Endothelial cell of umbilical vein (primary cell): ENCODE data around the gene CHST15. TPM values are rescaled to one million over a fixed set of nuclear protein-coding genes. Genes with fewer than 3 reads are reported as not detected.

Experiments used
- BruUV-seq: library from RNA; stranded (reverse); fragments of 400-500 nt; replicated peaks from 2 replicates; lab custom pipeline; 2021; lab: Mats Ljungman, UMichigan
- CTCF ChIA-PET: fragments of 300-600, 350-600 bp; sonication (Branson Sonifier 250); formaldehyde crosslinking; loops from one replicate; lab custom pipeline; 2021; ENCODE audit warnings: antibody characterized with exemption, inconsistent platforms; lab: Charles Lee
- POLR2A ChIA-PET: fragments of 300-600, 350-600 bp; sonication (Branson Sonifier 250); formaldehyde crosslinking; loops from one replicate; lab custom pipeline; 2021; ENCODE audit warnings: antibody characterized with exemption, inconsistent platforms; lab: Charles Lee
- DNase-seq: peaks from one replicate; pipeline ENCODE4 v3.0.0-alpha.2; 2011; ENCODE audit warnings: low read depth, low spot score
- FAIRE-seq: peaks from 2 replicates; lab custom pipeline; 2011; peaks lifted over from hg19 to GRCh38; lab: Jason Lieb, UNC
- H2AFZ ChIP-seq: 2 replicates; pipeline ENCODE4 v1.6.0; 2012; ENCODE audit warnings: low read depth, low read length, control low read depth, inconsistent platforms
- H3K27ac ChIP-seq: 2 replicates; pipeline ENCODE4 v1.5.1; 2011; ENCODE audit warnings: low read depth, mild to moderate bottlenecking, control low read depth, low read length, moderate library complexity; ENCODE audit not compliant: insufficient read depth
- H3K27me3 ChIP-seq, 2 experiments: 2 replicates each; pipeline versions ENCODE4 v1.6.0 to v1.6.1; 2011; ENCODE audit warnings: low read length in 2 of 2, mixed read lengths in 1 of 2; ENCODE audit not compliant: control insufficient read depth in 2 of 2, insufficient read depth in 2 of 2
- H3K36me3 ChIP-seq, 2 experiments: 2 replicates in 1 of 2; 3 replicates in 1 of 2; pipeline ENCODE4 v1.5.1; 2011; ENCODE audit warnings: low read length in 2 of 2, mild to moderate bottlenecking in 1 of 2, moderate library complexity in 1 of 2; ENCODE audit not compliant: control insufficient read depth in 2 of 2, insufficient read depth in 2 of 2; ENCODE audit errors: extremely low read depth in 1 of 2
- H3K4me1 ChIP-seq: 3 replicates; pipeline ENCODE4 v1.5.1; 2011; ENCODE audit warnings: mild to moderate bottlenecking, low read length; ENCODE audit not compliant: control insufficient read depth, insufficient read depth; ENCODE audit errors: extremely low read depth
- H3K4me2 ChIP-seq: 2 replicates; pipeline ENCODE4 v1.6.1; 2011; ENCODE audit warnings: low read length, control low read depth, mixed read lengths; ENCODE audit not compliant: insufficient read depth
- H3K4me3 ChIP-seq, 3 experiments: fragments of 200-600 bp in 1 of 3; sonication (generic), shearing (Covaris generic) in 1 of 3; replicated peaks in 1 of 3; 2 replicates each; pipeline ENCODE4 v1.5.1; 2011 to 2016; ENCODE audit warnings: control low read depth in 3 of 3, low read length in 3 of 3, mild to moderate bottlenecking in 2 of 3, inconsistent platforms in 1 of 3, low read depth in 1 of 3, moderate library complexity in 1 of 3; ENCODE audit not compliant: insufficient read depth in 1 of 3
- H3K79me2 ChIP-seq: 2 replicates; pipeline ENCODE4 v1.6.0; 2012; ENCODE audit warnings: low read length, inconsistent platforms; ENCODE audit not compliant: control insufficient read depth, insufficient read depth
- H3K9ac ChIP-seq: replicated peaks from 2 replicates; pipeline ENCODE3; 2011; ENCODE audit warnings: low read length, control low read depth; ENCODE audit not compliant: insufficient read depth; ENCODE audit errors: extremely low read depth
- H3K9me1 ChIP-seq: replicated peaks from 3 replicates; pipeline ENCODE4 v1.6.0; 2011; ENCODE audit warnings: mild to moderate bottlenecking, low read length; ENCODE audit not compliant: control insufficient read depth, insufficient read depth; ENCODE audit errors: extremely low read depth
- H3K9me3 ChIP-seq: replicated peaks from 2 replicates; pipeline ENCODE4 v1.5.1; 2012; ENCODE audit warnings: low read length, inconsistent platforms; ENCODE audit not compliant: control insufficient read depth, insufficient read depth
- H4K20me1 ChIP-seq: replicated peaks from 2 replicates; pipeline ENCODE3; 2011; ENCODE audit warnings: mild to moderate bottlenecking, low read length; ENCODE audit not compliant: control insufficient read depth, insufficient read depth; ENCODE audit errors: extremely low read depth
- EZH2 ChIP-seq: IDR thresholded peaks from 2 replicates; pipeline ENCODE4 v1.6.1; 2012; ENCODE audit warnings: borderline replicate concordance, low read depth, mild to moderate bottlenecking, moderate library complexity, low read length, inconsistent platforms; ENCODE audit not compliant: severe bottlenecking
- FOS ChIP-seq: IDR thresholded peaks from 2 replicates; pipeline ENCODE4 v1.6.1; 2011; ENCODE audit warnings: mild to moderate bottlenecking, low read length, moderate library complexity, borderline replicate concordance; ENCODE audit not compliant: insufficient read depth
- GATA2 ChIP-seq: IDR thresholded peaks from 2 replicates; pipeline ENCODE4 v1.7.0; 2011; ENCODE audit warnings: low read depth, mild to moderate bottlenecking, moderate library complexity, mixed read lengths, low read length; ENCODE audit not compliant: insufficient read length, insufficient read depth
- JUN ChIP-seq: IDR thresholded peaks from 2 replicates; pipeline ENCODE4 v1.6.1; 2011; ENCODE audit warnings: borderline replicate concordance, low read depth; ENCODE audit not compliant: insufficient read length, insufficient read depth
- MAX ChIP-seq: IDR thresholded peaks from 2 replicates; pipeline ENCODE4 v1.6.1; 2011; ENCODE audit not compliant: insufficient read depth, insufficient read length
- MYC ChIP-seq: IDR thresholded peaks from one replicate; pipeline ENCODE4 v1.6.1; 2011; ENCODE audit warnings: mild to moderate bottlenecking, low read depth, low read length
- POLR2A ChIP-seq: IDR thresholded peaks from 2 replicates; pipeline ENCODE4 v1.6.1; 2012; ENCODE audit warnings: low read depth, mild to moderate bottlenecking, control low read depth, low read length
- POLR2AphosphoS5 ChIP-seq: IDR thresholded peaks from 2 replicates; pipeline ENCODE4 v1.6.1; 2012; ENCODE audit warnings: low read depth, mild to moderate bottlenecking, control low read depth, low read length, moderate library complexity; ENCODE audit not compliant: insufficient read depth
- dilution Hi-C: fragments of 300-500 bp; cut with MboI; formaldehyde crosslinking; loops from one replicate; pipeline ENCODE4 v1.15.0; 2019; ENCODE audit warnings: low sequenced_read_pairs; ENCODE audit not compliant: extremely low pct_ligation_motif_present
- intact Hi-C: fragments of 100-400 bp; cut with micrococcal nuclease; formaldehyde crosslinking; loops from one replicate; pipeline ENCODE4 v1.10.0; 2022
- polyA plus RNA-seq, 4 experiments: library from polyadenylated mRNA; depleted of rRNA in 3 of 4; stranded (reverse) in 3 of 4; unstranded in 1 of 4; fragments of >200 nt; gene quantifications; 2 replicates each; pipeline versions ENCODE4 v1.2.1 to v1.2.3, GENCODE V29; 2011 to 2012; ENCODE audit warnings: missing spikeins in 1 of 4
- total RNA-seq: library from RNA; stranded (reverse); gene quantifications from 2 replicates; pipeline ENCODE4 v1.2.3, GENCODE V29; 2021
- TF ChIP-seq, protein P1 (sequence below), 2 donors: IDR thresholded peaks; 1 replicate in 1 of 2; 2 replicates in 1 of 2; pipeline ENCODE4 v1.5.1; 2011; ENCODE audit warnings: low read length in 2 of 2, mild to moderate bottlenecking in 2 of 2, moderate library complexity in 2 of 2, control low read depth in 1 of 2, inconsistent platforms in 1 of 2, low read depth in 1 of 2; ENCODE audit not compliant: insufficient read depth in 1 of 2; ENCODE audit errors: extremely low read depth in 1 of 2

CHST15 gene
- total and polyA plus RNA-seq, 2 donors (not counting 3 experiments of a cell fraction or from before 2014, with no cell fraction given), result 23.1 to 29.2 TPM

- dilution Hi-C loops (no loop called here), intact Hi-C loops (no loop called here)
- Histone ChIP-seq H3K9me1 (no peaks in the 10 kb centered on the region), H3K4me3 (no peak overlapping the region), H3K4me2 (no peak overlapping the region), H3K27me3 (no peaks in the 10 kb centered on the region), H3K27ac (no peak overlapping the region), H3K36me3 (peaks cover 0 to 19% of the 10 kb centered on the region in 2 experiments), H2AFZ (no peak overlapping the region), H3K79me2 (no peaks in the 10 kb centered on the region), H3K9ac (no peak overlapping the region), H3K9me3 (no peaks in the 10 kb centered on the region), H3K4me1 (no peaks in the 10 kb centered on the region), H4K20me1 (no peaks in the 10 kb centered on the region)
- no peak for FAIRE-seq
- CTCF ChIA-PET, result interaction anchor here (1.2 kb wide), 1 partner anchor 22 kb away, joined by 3 read pairs; no protein-coding TSS in a partner anchor
- no peak for TF ChIP-seq EZH2
- TF ChIP-seq FOS, result no peak
- TF ChIP-seq, protein P1, sequence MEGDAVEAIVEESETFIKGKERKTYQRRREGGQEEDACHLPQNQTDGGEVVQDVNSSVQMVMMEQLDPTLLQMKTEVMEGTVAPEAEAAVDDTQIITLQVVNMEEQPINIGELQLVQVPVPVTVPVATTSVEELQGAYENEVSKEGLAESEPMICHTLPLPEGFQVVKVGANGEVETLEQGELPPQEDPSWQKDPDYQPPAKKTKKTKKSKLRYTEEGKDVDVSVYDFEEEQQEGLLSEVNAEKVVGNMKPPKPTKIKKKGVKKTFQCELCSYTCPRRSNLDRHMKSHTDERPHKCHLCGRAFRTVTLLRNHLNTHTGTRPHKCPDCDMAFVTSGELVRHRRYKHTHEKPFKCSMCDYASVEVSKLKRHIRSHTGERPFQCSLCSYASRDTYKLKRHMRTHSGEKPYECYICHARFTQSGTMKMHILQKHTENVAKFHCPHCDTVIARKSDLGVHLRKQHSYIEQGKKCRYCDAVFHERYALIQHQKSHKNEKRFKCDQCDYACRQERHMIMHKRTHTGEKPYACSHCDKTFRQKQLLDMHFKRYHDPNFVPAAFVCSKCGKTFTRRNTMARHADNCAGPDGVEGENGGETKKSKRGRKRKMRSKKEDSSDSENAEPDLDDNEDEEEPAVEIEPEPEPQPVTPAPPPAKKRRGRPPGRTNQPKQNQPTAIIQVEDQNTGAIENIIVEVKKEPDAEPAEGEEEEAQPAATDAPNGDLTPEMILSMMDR (IDR thresholded peaks at IDR 0.05; ENCODE audit: extremely low read depth in 1 of 2, insufficient read depth in 1 of 2, low read depth in 1 of 2, low read length in 2 of 2), result no peak
- TF ChIP-seq POLR2A, result no peak
- TF ChIP-seq GATA2, result no peak
- no peak for TF ChIP-seq MAX
- TF ChIP-seq POLR2AphosphoS5, result no peak
- TF ChIP-seq JUN, result no peak
- TF ChIP-seq MYC, result no peak
- no TSS peak for BruUV-seq
- POLR2A ChIA-PET, result no interaction called here
- no peak for DNase-seq
These were observed 61.1 kb downstream of the CHST15 start for GRCh38 chr10:124032087-124032935.
